MM.1S (cell line): ENCODE measurements around the gene SLC49A3.

Source experiments
- EZH2 ChIP-seq: fragments of 300-600 bp; sonication (generic); optimal IDR thresholded peaks from 2 replicates; pipeline ENCODE3; 2017; ENCODE audit warnings: low read depth, mild to moderate bottlenecking, antibody characterized with exemption, low read length, mixed read lengths
- TF ChIP-seq, protein P1 (sequence below): fragments of 300-600 bp; sonication (generic); IDR thresholded peaks from 2 replicates; pipeline ENCODE4 v1.5.1; 2016; ENCODE audit warnings: antibody characterized with exemption, low read length, mixed read lengths

DNA sequence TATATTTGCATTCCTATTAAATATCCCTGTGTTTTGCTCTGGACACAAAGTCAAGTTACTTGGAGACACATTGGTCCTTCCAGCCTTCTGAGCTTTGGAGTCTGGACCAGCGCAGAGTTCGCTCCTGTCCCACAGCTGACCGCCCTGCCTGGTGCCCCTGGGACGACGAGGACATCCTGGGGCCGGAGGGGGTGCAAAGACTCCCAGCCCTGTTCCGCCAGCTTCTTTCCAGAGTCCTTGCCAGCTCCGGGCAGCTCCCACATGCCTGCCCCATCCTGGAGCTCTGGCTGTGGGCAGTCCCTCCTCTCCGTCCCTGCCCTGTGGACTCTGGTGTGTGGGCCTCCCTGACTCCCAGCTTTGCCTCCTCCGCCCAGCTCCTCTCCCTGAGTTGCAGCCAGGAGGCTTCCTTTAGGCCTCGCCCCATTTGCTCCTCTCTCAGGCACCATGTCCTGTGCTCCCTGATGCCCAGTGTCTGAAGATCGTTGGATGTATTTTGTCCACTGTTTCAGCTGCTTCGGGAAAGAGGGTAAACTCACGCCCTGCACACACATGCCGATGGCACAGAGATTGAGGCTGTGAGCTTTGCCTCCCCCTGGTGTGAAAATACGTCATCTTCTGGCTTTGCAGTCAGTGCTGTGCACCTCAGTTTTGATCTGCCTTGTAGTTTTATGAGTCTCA, 11.8 kb upstream of the SLC49A3 start:
- TF ChIP-seq, protein P1, sequence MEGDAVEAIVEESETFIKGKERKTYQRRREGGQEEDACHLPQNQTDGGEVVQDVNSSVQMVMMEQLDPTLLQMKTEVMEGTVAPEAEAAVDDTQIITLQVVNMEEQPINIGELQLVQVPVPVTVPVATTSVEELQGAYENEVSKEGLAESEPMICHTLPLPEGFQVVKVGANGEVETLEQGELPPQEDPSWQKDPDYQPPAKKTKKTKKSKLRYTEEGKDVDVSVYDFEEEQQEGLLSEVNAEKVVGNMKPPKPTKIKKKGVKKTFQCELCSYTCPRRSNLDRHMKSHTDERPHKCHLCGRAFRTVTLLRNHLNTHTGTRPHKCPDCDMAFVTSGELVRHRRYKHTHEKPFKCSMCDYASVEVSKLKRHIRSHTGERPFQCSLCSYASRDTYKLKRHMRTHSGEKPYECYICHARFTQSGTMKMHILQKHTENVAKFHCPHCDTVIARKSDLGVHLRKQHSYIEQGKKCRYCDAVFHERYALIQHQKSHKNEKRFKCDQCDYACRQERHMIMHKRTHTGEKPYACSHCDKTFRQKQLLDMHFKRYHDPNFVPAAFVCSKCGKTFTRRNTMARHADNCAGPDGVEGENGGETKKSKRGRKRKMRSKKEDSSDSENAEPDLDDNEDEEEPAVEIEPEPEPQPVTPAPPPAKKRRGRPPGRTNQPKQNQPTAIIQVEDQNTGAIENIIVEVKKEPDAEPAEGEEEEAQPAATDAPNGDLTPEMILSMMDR: no peak
- no peak for TF ChIP-seq EZH2
